ENCODE data around the gene ZNF75A.
"Not testable (repeated sequence)": the region's sequence is repeated elsewhere in the genome, so short reads cannot be mapped to it uniquely, and the experiment has no call there.

Gene ZNF75A

DNA sequence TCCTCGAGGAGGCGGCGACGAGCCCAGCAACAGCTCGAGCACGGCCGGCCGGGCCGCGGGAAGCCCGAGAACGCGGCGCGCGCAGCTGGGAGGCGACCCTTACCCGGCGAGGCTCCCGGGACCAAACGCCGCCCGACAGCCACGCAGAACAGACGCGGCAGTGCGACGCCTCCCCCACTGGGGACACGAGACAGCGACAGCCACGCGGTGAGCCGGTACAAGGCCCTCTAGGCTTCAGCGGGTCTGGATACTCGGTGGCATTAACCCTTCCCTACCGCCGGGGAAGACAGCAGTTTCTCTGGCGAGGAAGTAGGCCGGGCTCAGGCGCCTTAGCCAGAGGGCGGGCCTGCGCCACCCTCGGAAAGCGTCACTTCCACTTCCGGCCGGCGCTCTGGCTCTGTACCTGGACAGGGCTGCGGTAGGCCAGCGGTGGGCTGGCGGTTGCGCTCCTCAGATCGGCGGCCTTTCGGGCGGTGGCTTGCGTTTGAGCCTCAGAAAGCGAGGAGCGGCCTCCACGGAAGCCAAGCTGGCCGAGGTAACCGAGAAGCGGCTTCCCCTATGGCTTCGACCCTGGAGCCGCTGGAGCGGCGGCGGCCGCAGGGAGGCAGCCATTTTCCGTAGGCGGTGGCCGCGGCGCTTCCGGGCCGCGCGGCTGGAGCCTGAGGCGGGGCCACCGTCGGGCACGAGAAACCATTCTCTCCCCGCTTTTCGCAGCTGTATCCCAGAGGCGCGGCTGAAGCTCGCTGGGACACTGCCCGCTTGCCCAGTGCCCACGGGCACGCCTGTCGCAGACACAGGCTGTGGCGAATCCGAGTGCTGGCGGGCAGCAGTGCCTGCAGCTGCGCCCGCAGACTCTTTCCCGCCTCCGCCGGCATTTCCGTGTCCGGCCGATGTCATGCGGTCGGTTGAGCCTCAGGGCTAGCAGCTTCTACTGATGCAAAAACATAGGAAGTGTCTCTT, at the start of gene ZNF75A, which contains the start of gene TIGD7:
TSS of gene ZNF75A (plus strand) at position 389 of the 960 bp plus-strand sequence. CDS start 2,932 bp downstream, outside the sequence.
TSS of gene TIGD7 (minus strand) at position 322 of the 960 bp plus-strand sequence. CDS start 4,816 bp downstream, outside the sequence.
- DNase-seq, result peak; percentile 83

GRCh38 chr16:3256146-3256865, 49.0 kb upstream of the ZNF75A start, which contains the start of gene MEFV:
Gene MEFV, minus strand, starts transcription at chr16:3256633. Its CDS starts 46 bp downstream, at chr16:3256587.
- no peak for DNase-seq

GRCh38 chr16:3256866-3257465, 48.3 kb upstream of the ZNF75A start:
- no peak for DNase-seq

GRCh38 chr16:3259836-3260235, 45.5 kb upstream of the ZNF75A start:
- no peak for DNase-seq

GRCh38 chr16:3262517-3262916, 42.8 kb upstream of the ZNF75A start:
- no peak for DNase-seq

DNA sequence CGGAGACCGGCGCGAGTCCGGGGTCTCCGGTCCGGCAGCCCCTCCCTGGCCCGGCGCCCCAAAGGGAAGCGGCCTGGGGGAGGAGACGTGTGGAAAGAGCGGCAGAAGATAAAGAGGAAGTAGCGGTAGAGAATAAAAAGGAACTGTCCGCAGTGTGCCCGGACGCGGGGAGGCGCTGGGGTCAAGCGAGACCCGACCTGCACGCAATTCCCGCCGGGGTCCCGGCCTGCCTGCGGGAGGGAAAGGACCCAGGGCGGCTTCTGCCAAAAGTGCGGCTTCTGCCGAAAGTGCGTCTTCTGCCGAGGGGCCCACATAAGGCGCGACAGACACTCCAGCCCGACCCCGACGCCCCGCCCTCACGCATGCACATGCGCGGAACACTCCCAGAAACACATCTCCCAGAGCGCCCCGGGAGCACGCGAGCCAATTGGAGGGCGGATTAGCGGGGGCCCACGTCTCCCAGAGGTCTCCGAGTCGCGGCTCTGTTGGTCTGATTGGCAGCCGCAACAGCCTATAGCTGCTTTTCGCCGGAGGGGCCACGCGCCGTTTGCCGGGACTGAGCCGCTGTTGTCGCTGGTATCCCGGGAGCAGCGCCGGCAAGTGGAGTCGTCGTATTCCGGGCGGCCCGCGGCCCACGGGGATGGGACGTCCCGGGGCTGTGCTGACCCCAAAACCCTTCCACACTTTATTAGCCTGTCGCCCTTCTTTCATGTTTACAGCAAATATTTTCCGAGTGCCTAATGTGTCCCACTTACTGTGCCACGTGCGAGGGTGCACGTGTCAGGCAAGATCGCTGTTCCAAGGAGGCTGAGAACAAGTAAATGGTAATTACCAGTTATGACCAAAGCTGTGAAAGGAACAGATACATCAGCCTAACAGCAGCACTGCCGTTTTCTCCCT, 40.9 kb upstream of the ZNF75A start:
- peak; percentile 95 for DNase-seq

GRCh38 chr16:3266873-3267537, 38.3 kb upstream of the ZNF75A start:
- DNase-seq, result no peak

DNA sequence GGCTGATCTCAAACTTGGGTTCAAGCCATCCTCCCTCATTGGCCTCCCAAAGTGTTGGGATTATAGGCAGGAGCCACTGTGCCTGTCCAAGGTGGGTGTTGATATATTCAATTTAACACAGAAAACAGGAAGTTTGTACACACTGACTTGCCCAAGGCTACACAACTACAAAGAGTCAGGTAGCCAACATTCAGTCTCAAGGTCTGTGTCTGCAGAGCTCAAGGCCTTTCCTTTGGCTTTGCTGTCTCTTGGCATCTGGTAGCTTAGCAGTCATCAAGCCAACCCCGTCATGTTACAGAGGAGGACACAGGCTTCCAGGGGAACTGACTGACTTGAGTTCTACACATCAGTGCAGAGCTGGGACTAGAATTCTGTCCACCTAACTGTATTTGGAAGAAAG, 37.0 kb upstream of the ZNF75A start:
- DNase-seq, result no peak

- not testable (repeated sequence) for DNase-seq
Measured at GRCh38 chr16:3270718-3271117, 34.6 kb upstream of the ZNF75A start.

GRCh38 chr16:3271281-3271680, 34.0 kb upstream of the ZNF75A start:
- DNase-seq, result not testable (repeated sequence)

DNA sequence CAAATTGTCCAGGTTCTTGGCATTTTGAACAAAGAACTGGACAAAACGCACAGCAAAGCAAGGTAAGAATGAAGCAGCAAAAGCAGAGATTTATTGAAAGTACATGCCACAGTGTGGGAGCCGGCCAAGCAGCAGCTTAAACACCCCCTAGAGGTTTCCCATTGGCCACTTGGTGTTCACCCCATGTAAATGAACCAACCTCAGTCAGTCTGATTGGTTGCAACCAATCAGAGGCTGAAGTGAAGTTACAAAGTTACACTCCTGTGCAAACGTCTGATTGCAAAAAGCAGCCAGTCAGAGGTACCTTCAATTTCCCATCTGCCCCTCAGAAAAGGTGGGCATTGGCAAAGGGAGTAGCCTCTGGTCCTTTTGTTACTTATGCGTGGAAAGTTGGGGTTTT, 30.8 kb upstream of the ZNF75A start:
- no peak for DNase-seq

DNA sequence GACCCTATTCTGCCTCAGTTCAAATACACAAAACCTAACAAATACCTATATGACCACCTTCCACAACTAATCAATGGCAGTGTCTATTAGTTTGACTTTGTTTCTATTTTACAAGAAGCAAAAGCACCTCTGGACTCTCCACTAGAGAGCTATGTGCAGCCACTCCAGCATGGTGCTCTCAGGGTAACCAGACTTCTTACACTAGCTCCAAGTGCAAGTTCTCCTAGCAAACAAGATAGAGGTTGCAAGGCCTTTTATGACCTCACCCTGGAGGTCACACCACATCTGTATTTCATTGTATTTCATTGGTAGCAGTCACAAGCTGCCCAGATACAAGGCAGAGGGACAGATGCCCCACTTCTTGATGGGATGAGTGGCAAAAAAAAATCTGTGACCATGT, 30.4 kb upstream of the ZNF75A start:
- DNase-seq, result no peak

DNA sequence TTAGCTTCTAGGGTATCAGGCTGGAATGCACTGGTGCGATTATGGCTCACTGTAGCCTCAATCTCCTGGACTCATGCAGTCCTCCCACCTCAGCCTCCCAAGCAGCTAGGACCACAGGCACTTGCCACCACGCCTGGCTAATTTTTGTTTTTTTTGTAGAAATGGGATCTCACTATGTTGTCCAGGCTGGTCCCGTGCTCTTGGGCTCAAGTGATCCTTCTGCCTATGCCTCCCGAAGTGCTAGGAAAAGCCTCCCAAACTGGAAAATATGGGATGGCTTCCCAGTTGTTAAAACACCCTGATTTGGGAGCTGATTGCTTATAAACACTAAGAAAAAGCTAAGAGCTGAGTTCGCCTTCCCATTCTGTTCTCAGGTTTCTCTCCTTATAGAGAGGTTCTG, 28.6 kb upstream of the ZNF75A start:
- no peak for DNase-seq

GRCh38 chr16:3281222-3281820, 24.0 kb upstream of the ZNF75A start:
- DNase-seq, result no peak

- DNase-seq, result no peak
Measured at GRCh38 chr16:3282103-3282729, 23.1 kb upstream of the ZNF75A start.

GRCh38 chr16:3282730-3283542, 22.4 kb upstream of the ZNF75A start, which contains the start of gene ZNF263:
Gene ZNF263, plus strand, starts transcription at chr16:3283491. Its CDS starts 328 bp downstream, at chr16:3283819.
- DNase-seq, result peak; percentile 91

DNA sequence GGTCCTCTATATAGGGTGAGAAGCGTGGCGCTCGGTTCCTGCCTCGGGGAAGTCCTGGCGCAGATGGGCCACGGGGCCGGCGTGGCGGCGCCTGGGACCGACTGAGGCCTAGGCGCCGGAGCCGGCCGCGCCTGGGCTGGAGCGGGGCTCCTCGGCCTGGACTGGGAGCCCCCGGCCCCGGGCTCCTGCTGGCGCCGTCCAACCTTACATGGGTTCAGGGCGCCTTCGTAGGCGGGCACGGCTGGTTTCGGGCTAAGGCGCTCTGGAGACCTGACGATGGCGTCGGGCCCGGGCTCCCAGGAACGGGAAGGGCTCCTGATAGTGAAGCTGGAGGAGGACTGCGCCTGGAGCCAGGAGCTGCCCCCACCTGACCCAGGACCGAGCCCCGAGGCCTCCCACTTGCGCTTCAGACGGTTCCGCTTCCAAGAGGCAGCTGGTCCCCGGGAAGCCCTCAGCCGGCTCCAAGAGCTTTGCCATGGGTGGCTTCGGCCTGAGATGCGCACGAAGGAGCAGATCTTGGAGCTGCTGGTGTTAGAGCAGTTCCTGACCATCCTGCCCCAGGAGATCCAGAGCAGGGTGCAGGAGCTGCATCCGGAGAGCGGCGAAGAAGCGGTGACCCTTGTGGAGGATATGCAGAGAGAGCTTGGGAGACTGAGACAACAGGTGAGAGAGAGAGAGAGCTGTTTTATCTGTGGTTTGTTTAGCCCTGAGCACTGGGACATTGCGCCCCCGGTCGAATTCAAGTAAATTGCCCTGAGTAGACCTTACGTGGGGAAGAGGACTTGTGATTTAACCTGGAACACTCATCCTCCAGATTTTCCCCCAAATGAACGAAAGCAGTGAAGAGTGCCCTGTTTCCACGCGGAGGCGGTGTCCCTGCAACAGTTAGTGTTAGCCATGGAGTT, 21.5 kb upstream of the ZNF75A start:
- no peak for DNase-seq

- DNase-seq, result no peak
Measured at GRCh38 chr16:3285131-3285530, 20.2 kb upstream of the ZNF75A start.

Measured in activated CD8-positive, alpha-beta memory T cell treated with anti-CD3 and anti-CD28 coated beads, Interleukin-2, amount 50 U/mL, for 4 hours (primary cell).